ENCODE measurements around the gene SCN9A. TPM values are rescaled to one million over a fixed set of nuclear protein-coding genes. Genes with fewer than 3 reads are reported as not detected.
"Not testable (repeated sequence)": the region's sequence is repeated elsewhere in the genome, so short reads cannot be mapped to it uniquely, and the experiment has no call there.

Gene SCN9A
- total RNA-seq, 2 donors from 2014 or later: 3.8 to 4.5 TPM

- ATAC-seq (ENCODE audit: insufficient number of reproducible peaks, low FRiP score, low read depth) (no peak), DNase-seq (ENCODE audit: low spot score) (no peak)
- TF ChIP-seq CTCF (IDR thresholded peaks at IDR 0.05): no peak
- Histone ChIP-seq H3K27ac (no peak overlapping the region), H3K27me3 (replicated peaks; ENCODE audit: insufficient read depth) (no peaks in the 10 kb centered on the region), H3K4me1 (ENCODE audit: control insufficient read depth in 1 of 2, low read depth in 2 of 2) (no peaks in the 10 kb centered on the region), H3K9me3 (no peaks in the 10 kb centered on the region), H3K36me3 (no peaks in the 10 kb centered on the region), H3K4me3 (no peak overlapping the region)
Observed at GRCh38 chr2:166360906-166361305, 14.8 kb downstream of the SCN9A start.

GRCh38 chr2:166360426-166360825, 15.3 kb downstream of the SCN9A start:
- TF ChIP-seq CTCF (IDR thresholded peaks at IDR 0.05): no peak
- DNase-seq (ENCODE audit: low spot score) (no peak), ATAC-seq (ENCODE audit: insufficient number of reproducible peaks, low FRiP score, low read depth) (no peak)
- no peaks in the 10 kb centered on the region for H3K36me3 ChIP-seq
- no peaks in the 10 kb centered on the region for H3K27me3 ChIP-seq (replicated peaks; ENCODE audit: insufficient read depth)
- H3K4me3 ChIP-seq: no peak overlapping the region
- no peaks in the 10 kb centered on the region for H3K9me3 ChIP-seq
- H3K27ac ChIP-seq: no peak overlapping the region
- no peaks in the 10 kb centered on the region for H3K4me1 ChIP-seq (ENCODE audit: control insufficient read depth in 1 of 2, low read depth in 2 of 2)

GRCh38 chr2:166357950-166358321, 17.8 kb downstream of the SCN9A start:
- not testable (repeated sequence) for DNase-seq (ENCODE audit: low spot score); H3K4me1 ChIP-seq (ENCODE audit: control insufficient read depth in 1 of 2, low read depth in 2 of 2); H3K4me3 ChIP-seq; H3K27me3 ChIP-seq (replicated peaks; ENCODE audit: insufficient read depth); H3K9me3 ChIP-seq; H3K36me3 ChIP-seq; ATAC-seq (ENCODE audit: insufficient number of reproducible peaks, low FRiP score, low read depth); H3K27ac ChIP-seq

GRCh38 chr2:166357068-166357949, 18.4 kb downstream of the SCN9A start:
- H3K9me3 ChIP-seq: no peaks in the 10 kb centered on the region
- no peaks in the 10 kb centered on the region for H3K27me3 ChIP-seq (replicated peaks; ENCODE audit: insufficient read depth)
- DNase-seq (ENCODE audit: low spot score): no peak
- H3K4me3 ChIP-seq: no peak overlapping the region
- H3K27ac ChIP-seq: no peak overlapping the region
- H3K36me3 ChIP-seq: no peaks in the 10 kb centered on the region
- ATAC-seq (ENCODE audit: insufficient number of reproducible peaks, low FRiP score, low read depth): no peak
- TF ChIP-seq CTCF (IDR thresholded peaks at IDR 0.05): no peak
- no peaks in the 10 kb centered on the region for H3K4me1 ChIP-seq (ENCODE audit: control insufficient read depth in 1 of 2, low read depth in 2 of 2)

GRCh38 chr2:166351319-166351718, 24.4 kb downstream of the SCN9A start:
- H3K4me3 ChIP-seq: no peak overlapping the region
- H3K4me1 ChIP-seq (ENCODE audit: control insufficient read depth in 1 of 2, low read depth in 2 of 2): no peaks in the 10 kb centered on the region
- no peak for DNase-seq (ENCODE audit: low spot score)
- no peaks in the 10 kb centered on the region for H3K27me3 ChIP-seq (replicated peaks; ENCODE audit: insufficient read depth)
- no peak overlapping the region for H3K27ac ChIP-seq
- H3K36me3 ChIP-seq: no peaks in the 10 kb centered on the region
- no peaks in the 10 kb centered on the region for H3K9me3 ChIP-seq
- TF ChIP-seq CTCF (IDR thresholded peaks at IDR 0.05): no peak
- no peak for ATAC-seq (ENCODE audit: insufficient number of reproducible peaks, low FRiP score, low read depth)
